Panc1 (cell line): ENCODE results near the gene PLA2G2C. TPM values are rescaled to one million over a fixed set of nuclear protein-coding genes. Genes with fewer than 3 reads are reported as not detected.

ENCODE experiments used
- ATAC-seq: fragments of 200-7000 bp; cut with Tn5 transposase; 2 replicates; pipeline ENCODE4 v1.9.1; 2020; ENCODE audit warnings: mild to moderate bottlenecking, moderate library complexity
- BruUV-seq: library from RNA; stranded (reverse); fragments of 400-500 nt; replicated peaks from 2 replicates; lab custom pipeline; 2021; lab: Mats Ljungman, UMichigan
- CTCF ChIA-PET: fragments of 300-600 bp; sonication (Branson Sonifier 250); formaldehyde crosslinking; loops from one replicate; lab custom pipeline; 2022; ENCODE audit warnings: antibody characterized with exemption; lab: Charles Lee
- POLR2A ChIA-PET: fragments of 300-600 bp; sonication (Branson Sonifier 250); formaldehyde crosslinking; loops from one replicate; lab custom pipeline; 2022; ENCODE audit warnings: antibody characterized with exemption; lab: Charles Lee
- DNase-seq: peaks from one replicate; pipeline ENCODE4 v3.0.0-alpha.2; 2010; ENCODE audit warnings: low read depth, low spot score
- H3K27ac ChIP-seq: 2 replicates; pipeline ENCODE4 v1.5.1; 2011; ENCODE audit warnings: mild to moderate bottlenecking, low read length, inconsistent platforms
- H3K27me3 ChIP-seq: fragments of 200-500 bp; sonication (Bioruptor generic); 2 replicates; pipeline ENCODE4 v1.6.0; 2014; ENCODE audit warnings: low read length, inconsistent platforms; ENCODE audit not compliant: control insufficient read depth, insufficient read depth
- H3K36me3 ChIP-seq: fragments of 200-500 bp; sonication (Bioruptor generic); 2 replicates; pipeline ENCODE4 v1.5.1; 2014; ENCODE audit warnings: inconsistent platforms, mild to moderate bottlenecking, low read length, moderate library complexity; ENCODE audit not compliant: control insufficient read depth, insufficient read depth
- H3K4me1 ChIP-seq: 2 replicates; pipeline ENCODE4 v1.5.1; 2011; ENCODE audit warnings: inconsistent platforms, mild to moderate bottlenecking, low read length, moderate library complexity; ENCODE audit not compliant: control insufficient read depth, insufficient read depth
- H3K4me3 ChIP-seq, 2 experiments: 2 replicates each; pipeline ENCODE4 v1.5.1; 2011 to 2012; ENCODE audit warnings: low read depth in 2 of 2, low read length in 2 of 2, mild to moderate bottlenecking in 2 of 2, inconsistent platforms in 1 of 2, moderate library complexity in 1 of 2
- H3K9me3 ChIP-seq: fragments of 200-500 bp; sonication (Bioruptor generic); 2 replicates; pipeline ENCODE4 v1.5.1; 2014; ENCODE audit warnings: low read depth, mild to moderate bottlenecking, inconsistent platforms, low read length, moderate library complexity; ENCODE audit not compliant: control insufficient read depth, insufficient read depth
- CTCF ChIP-seq: fragments of 450-650 bp; IDR thresholded peaks from 2 replicates; pipeline ENCODE4 v1.5.1; 2017; ENCODE audit warnings: mild to moderate bottlenecking
- POLR2AphosphoS5 ChIP-seq: IDR thresholded peaks from 2 replicates; pipeline ENCODE4 v1.6.1; 2012; ENCODE audit warnings: mild to moderate bottlenecking, low read depth, low read length, moderate library complexity
- REST ChIP-seq, 2 experiments: IDR thresholded peaks; 2 replicates each; pipeline ENCODE4 v1.6.1; 2011 to 2012; ENCODE audit warnings: low read depth in 2 of 2, control low read depth in 1 of 2, low read length in 1 of 2, mild to moderate bottlenecking in 1 of 2, moderate library complexity in 1 of 2; ENCODE audit not compliant: insufficient read depth in 1 of 2
- SIN3A ChIP-seq: IDR thresholded peaks from 2 replicates; pipeline ENCODE4 v1.6.1; 2012; ENCODE audit warnings: low read depth, mild to moderate bottlenecking, low read length, moderate library complexity, borderline replicate concordance; ENCODE audit not compliant: insufficient read depth
- TCF7L2 ChIP-seq: IDR thresholded peaks from 2 replicates; pipeline ENCODE4 v1.6.1; 2011; ENCODE audit warnings: mild to moderate bottlenecking, low read depth, low read length, inconsistent platforms
- in situ Hi-C: cut with HindIII; loops from 2 replicates; pipeline ENCODE4 v1.10.0; 2016; ENCODE audit warnings: low sequenced_read_pairs, low pct_unique_long_range_greater_than_20kb
- intact Hi-C: fragments of 100-400 bp; cut with micrococcal nuclease; formaldehyde crosslinking; loops from one replicate; pipeline ENCODE4 v1.10.0; 2022; ENCODE audit not compliant: unreplicated experiment
- total RNA-seq: library from RNA; stranded (reverse); gene quantifications from one replicate; pipeline ENCODE4 v1.2.1, GENCODE V29; 2021; ENCODE audit not compliant: unreplicated experiment

The PLA2G2C gene
- total RNA-seq, 1 experiment from 2014 or later = not detected

GRCh38 chr1:20227704-20228103 is 41.4 kb upstream of the PLA2G2C start:
- no peak overlapping the region for H3K4me3 ChIP-seq
- ChIA-PET CTCF (interaction anchor here (0.6 kb wide), 1 partner anchor 11 kb away, joined by 15 read pairs; no protein-coding TSS in a partner anchor), POLR2A (no interaction called here)
- no peaks in the 10 kb centered on the region for H3K36me3 ChIP-seq
- peaks cover 31% of the 10 kb centered on the region for H3K27me3 ChIP-seq
- TF ChIP-seq SIN3A (no peak), REST (IDR thresholded peaks at IDR 0.05; ENCODE audit: insufficient read depth in 1 of 2, low read depth in 2 of 2, low read length in 1 of 2) (no peak), CTCF (no peak), POLR2AphosphoS5 (no peak), TCF7L2 (no peak)
- DNase-seq (no peak), ATAC-seq (no peak)
- in situ Hi-C loops = no loop called here
- intact Hi-C loops = no loop called here
- H3K4me1 ChIP-seq = no peaks in the 10 kb centered on the region
- no peaks in the 10 kb centered on the region for H3K9me3 ChIP-seq
- no peak overlapping the region for H3K27ac ChIP-seq
- BruUV-seq = no TSS peak

- no peak overlapping the region for H3K4me3 ChIP-seq
- ChIA-PET POLR2A (no interaction called here), CTCF (no interaction called here)
- no peaks in the 10 kb centered on the region for H3K9me3 ChIP-seq
- H3K27me3 ChIP-seq = peaks cover 30% of the 10 kb centered on the region
- no peak for TF ChIP-seq POLR2AphosphoS5
- no peak for TF ChIP-seq TCF7L2
- no peak for TF ChIP-seq REST (IDR thresholded peaks at IDR 0.05; ENCODE audit: insufficient read depth in 1 of 2, low read depth in 2 of 2, low read length in 1 of 2)
- no peak for TF ChIP-seq SIN3A
- no peak for TF ChIP-seq CTCF
- no peak for DNase-seq
- H3K27ac ChIP-seq = no peak overlapping the region
- ATAC-seq = no peak
- H3K36me3 ChIP-seq = no peaks in the 10 kb centered on the region
- intact Hi-C loops (no loop called here), in situ Hi-C loops (no loop called here)
- H3K4me1 ChIP-seq = no peaks in the 10 kb centered on the region
- no TSS peak for BruUV-seq
These were observed 38.2 kb upstream of the PLA2G2C start for GRCh38 chr1:20224546-20224945.
